ENCODE measurements around the gene AUTS2. TPM values are rescaled to one million over a fixed set of nuclear protein-coding genes. Genes with fewer than 3 reads are reported as not detected.

Gene AUTS2
- polyA plus RNA-seq, 6 donors from 2014 or later, result 8.8 to 28.0 (median 20.9) TPM

DNA sequence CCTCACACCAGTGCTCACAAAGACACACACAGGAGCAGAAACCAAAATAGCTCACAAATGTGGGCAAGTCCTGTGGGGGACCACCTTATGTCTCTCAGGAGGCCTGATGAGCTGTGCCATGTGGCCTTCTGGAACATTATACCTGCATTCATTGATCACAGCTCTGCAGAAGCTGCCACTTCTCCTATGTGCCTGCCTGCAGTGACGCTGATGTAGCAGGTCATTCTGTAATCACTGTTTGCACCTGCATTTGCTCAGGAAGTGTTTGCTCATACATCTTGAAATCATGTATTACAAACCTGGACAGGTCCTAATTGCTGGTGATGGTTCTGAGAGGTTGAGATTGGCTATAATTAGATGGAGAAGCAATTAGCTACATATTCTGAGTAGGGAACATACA, 310.2 kb downstream of the AUTS2 start:
- ATAC-seq (ENCODE audit: low read depth in 2 of 2), result no peak
- peaks cover 31 to 60% (median 51%) of the 10 kb centered on the region in 3 donors for H3K4me1 Mint-ChIP-seq

DNA sequence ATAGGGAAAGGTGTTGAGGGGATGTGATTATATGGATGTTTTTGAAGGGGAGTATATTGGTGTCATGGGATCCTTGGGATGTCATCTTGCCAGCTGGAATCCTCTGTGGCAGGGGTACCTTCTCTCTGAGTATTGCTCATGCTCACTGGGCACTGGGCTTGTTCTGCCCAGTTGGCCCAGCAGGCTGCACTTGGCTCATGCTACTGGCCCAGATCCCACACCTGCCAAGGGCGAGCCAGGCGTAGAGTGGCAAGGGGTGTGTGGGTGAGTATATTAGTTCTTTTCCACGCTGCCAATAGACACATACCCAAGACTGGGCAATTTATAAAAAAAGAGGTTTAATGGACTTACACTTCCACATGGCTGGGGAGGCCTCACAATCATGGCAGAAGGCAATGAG, 311.9 kb downstream of the AUTS2 start:
- peaks cover 31 to 63% (median 49%) of the 10 kb centered on the region in 3 donors for H3K4me1 Mint-ChIP-seq
- no peak overlapping the region for H3K4me3 Mint-ChIP-seq
- H3K27me3 Mint-ChIP-seq, result no peaks in the 10 kb centered on the region
- peak overlapping the region in 1 of 6 donors; percentile 47 for H3K27ac Mint-ChIP-seq
- H3K9me3 Mint-ChIP-seq, result peaks cover 0 to 15% (median 9%) of the 10 kb centered on the region in 7 donors
- no peak for ATAC-seq (ENCODE audit: low read depth in 2 of 2)
- peaks cover 0 to 4% of the 10 kb centered on the region in 2 donors for H3K36me3 Mint-ChIP-seq
- DNase-seq, result no peak

More for the DNA sequence above, 310.2 kb downstream of the AUTS2 start:
- no peaks in the 10 kb centered on the region for H3K27me3 Mint-ChIP-seq
- no peak for DNase-seq
- no peak overlapping the region for H3K27ac Mint-ChIP-seq
- peaks cover 0 to 15% (median 9%) of the 10 kb centered on the region in 7 donors for H3K9me3 Mint-ChIP-seq
- peaks cover 0 to 4% of the 10 kb centered on the region in 2 donors for H3K36me3 Mint-ChIP-seq
- peak overlapping the region in 1 of 8 donors; percentile 3 for H3K4me3 Mint-ChIP-seq

DNA sequence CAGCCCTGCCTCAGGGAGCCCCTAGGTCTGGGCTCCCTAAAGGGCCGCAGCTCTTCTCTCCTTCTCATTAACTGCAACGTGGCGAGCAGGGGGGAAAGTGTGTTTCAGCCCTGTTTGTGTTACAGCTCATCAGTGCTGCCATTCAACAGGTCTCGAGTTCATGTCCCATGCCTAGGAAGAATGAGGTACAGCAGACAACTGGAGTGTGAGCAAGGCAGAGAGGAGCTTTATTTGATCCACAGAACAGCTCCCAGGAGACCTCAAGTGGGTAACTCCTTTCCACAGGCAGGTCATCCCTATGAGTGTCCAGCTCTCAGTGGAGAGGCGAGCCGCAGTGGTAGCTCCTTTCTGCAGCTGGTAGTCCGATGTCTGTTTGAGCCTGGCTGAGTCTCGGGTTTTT, 313.1 kb downstream of the AUTS2 start:
- no peak for DNase-seq
- Mint-ChIP-seq H3K36me3 (peaks cover 0 to 4% of the 10 kb centered on the region in 2 donors), H3K27me3 (no peaks in the 10 kb centered on the region), H3K4me1 (peaks cover 19 to 54% (median 39%) of the 10 kb centered on the region in 3 donors), H3K4me3 (no peak overlapping the region), H3K9me3 (peaks cover 0 to 15% (median 9%) of the 10 kb centered on the region in 7 donors), H3K27ac (no peak overlapping the region)
- no peak for ATAC-seq (ENCODE audit: low read depth in 2 of 2)

DNA sequence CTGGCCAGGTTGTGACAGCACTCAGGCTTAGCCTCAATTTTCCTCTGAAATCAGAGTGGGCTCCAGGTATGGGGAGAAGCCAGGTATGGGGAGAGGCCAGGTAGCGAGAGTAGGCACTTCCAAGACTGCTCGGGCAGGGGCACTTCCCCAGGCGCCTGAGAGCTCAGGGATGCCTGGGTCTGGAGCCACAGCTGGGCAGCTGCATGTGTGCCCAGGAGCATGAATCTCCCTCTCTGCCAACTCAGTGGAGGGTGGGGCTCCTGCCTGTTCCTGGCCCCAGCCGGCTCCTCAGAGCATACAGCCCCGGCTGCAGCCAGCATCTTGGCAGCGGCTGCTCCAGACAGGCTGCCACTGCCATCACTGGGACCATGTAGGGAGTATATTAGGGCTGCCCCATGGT, 313.9 kb downstream of the AUTS2 start:
- peaks cover 11 to 52% (median 38%) of the 10 kb centered on the region in 3 donors for H3K4me1 Mint-ChIP-seq
- DNase-seq (no peak), ATAC-seq (ENCODE audit: low read depth in 2 of 2) (no peak)
- H3K4me3 Mint-ChIP-seq, result no peak overlapping the region
- peaks cover 0 to 15% (median 9%) of the 10 kb centered on the region in 7 donors for H3K9me3 Mint-ChIP-seq
- H3K27me3 Mint-ChIP-seq, result no peaks in the 10 kb centered on the region
- H3K27ac Mint-ChIP-seq, result peak overlapping the region in 1 of 6 donors; percentile 11
- peaks cover 0 to 4% of the 10 kb centered on the region in 2 donors for H3K36me3 Mint-ChIP-seq

DNA sequence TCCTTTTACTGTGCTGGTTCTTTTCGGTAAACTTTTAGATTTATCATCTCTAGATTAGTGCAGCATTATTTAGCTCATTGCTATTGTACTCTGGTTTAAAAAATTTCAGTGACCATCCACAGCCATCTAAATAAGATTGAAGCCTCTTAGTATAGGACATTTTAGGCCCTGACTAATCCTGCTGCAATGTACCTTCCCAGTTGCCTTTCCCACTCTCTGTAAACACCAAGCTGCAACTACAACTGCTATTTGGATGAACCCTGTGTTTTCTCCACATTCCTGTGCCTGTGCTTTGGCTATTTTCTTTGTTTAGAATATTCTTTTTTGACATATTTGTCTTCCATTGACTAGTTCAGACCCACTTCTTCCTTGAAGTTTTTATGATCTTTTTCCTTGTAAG, 314.6 kb downstream of the AUTS2 start:
- Mint-ChIP-seq H3K4me3 (no peak overlapping the region), H3K4me1 (peaks cover 6 to 53% (median 33%) of the 10 kb centered on the region in 3 donors), H3K36me3 (peaks cover 0 to 4% of the 10 kb centered on the region in 2 donors), H3K27ac (no peak overlapping the region), H3K9me3 (peaks cover 0 to 15% (median 9%) of the 10 kb centered on the region in 7 donors), H3K27me3 (no peaks in the 10 kb centered on the region)
- DNase-seq (no peak), ATAC-seq (ENCODE audit: low read depth in 2 of 2) (no peak)

DNA sequence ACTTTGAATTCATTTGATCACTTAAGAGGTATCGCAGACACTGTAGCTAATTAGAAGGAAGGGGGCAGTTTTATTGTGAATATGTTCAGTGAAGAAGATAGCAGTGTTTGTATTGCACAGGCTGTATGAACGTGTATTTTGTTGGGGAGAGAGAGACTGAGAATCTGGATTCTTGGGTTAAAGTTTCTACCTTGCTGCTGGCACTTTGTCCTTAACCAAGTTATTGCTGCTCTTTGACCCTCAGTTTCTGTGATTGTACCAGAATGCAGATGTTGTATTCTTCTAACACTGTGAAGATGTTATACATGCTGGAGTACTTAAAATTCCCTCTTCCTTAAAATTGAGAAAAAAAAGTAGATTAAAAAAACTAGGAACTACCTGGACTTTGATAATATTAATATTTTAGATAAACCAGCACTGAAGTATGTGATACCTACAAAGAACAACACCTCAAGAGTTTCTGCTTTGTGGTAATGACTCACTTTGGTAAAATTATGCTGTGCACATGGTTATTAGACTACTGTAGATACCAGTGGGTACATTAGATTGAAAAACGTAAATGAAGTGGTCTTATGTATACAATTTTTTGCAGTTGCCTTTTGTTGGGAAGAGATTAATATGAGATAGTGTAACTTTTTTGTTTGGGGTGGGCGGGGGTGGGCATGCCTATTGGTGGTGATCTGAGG, 321.3 kb downstream of the AUTS2 start:
- ATAC-seq (ENCODE audit: low read depth in 2 of 2) (no peak), DNase-seq (no peak)
- Mint-ChIP-seq H3K27ac (no peak overlapping the region), H3K4me1 (peaks cover 0 to 30% (median 5%) of the 10 kb centered on the region in 3 donors), H3K36me3 (peaks cover 0 to 4% of the 10 kb centered on the region in 2 donors), H3K9me3 (peaks cover 0 to 2% (median 0%) of the 10 kb centered on the region in 7 donors), H3K4me3 (no peak overlapping the region), H3K27me3 (no peaks in the 10 kb centered on the region)

DNA sequence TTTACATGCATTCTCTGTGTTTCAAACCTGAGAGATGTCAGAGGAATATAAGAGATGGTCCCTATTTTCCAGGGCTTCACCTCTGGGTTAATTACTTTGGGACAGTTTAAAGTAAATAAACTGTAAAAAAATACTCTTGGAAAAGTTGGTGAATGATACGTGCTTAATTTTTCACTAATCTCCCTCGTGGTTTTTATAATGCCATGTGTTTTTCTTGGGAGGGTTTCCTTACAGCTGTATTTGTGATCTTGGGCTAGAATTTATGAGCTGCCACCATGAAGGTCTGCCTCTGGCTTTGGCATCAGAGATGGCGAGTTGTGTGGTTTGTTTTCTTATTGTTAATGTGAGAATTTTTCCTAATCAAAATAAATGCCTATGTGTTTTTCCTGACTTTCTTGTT, 322.5 kb downstream of the AUTS2 start:
- Mint-ChIP-seq H3K4me1 (peaks cover 0 to 28% (median 5%) of the 10 kb centered on the region in 3 donors), H3K9me3 (peaks cover 0 to 14% (median 7%) of the 10 kb centered on the region in 7 donors), H3K4me3 (no peak overlapping the region), H3K27me3 (no peaks in the 10 kb centered on the region), H3K36me3 (peaks cover 0 to 13% of the 10 kb centered on the region in 2 donors), H3K27ac (peak overlapping the region in 1 of 6 donors; percentile 6)
- ATAC-seq (ENCODE audit: low read depth in 2 of 2), result no peak
- DNase-seq, result no peak

DNA sequence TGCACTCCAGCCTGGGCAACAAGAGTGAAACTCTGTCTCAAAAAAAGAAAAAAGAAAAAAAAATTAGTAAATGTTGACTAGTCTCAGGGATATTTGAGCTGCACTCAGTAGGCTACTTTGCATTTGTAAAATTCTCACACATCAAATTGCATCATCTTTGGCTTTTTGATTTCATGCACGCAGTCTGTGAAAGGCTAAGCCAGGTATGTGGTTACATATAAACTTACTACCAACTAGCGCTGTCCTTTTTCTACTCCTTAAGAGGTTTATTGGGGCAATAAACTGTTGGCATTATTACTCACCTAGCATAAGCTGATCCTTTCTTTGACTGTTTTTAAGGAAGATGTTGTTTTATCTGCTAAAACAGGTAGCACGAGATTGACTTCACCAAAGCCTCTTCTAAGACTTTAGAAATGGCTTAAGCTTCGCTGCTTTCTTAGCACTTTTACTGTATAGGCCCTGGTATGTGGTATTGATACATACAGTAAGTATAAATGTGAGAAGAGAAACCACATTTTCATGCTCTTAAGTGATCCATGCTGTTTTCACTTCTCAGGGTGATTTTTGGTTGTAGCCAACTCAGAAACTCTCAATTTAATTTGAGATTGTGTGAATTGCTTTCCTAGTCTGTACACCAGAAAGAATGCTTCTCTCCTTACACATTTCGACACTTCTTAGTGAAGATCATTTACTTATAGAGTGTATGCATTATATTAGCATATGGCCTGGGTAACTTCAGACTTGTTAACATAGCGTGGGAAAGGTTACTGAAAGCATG, 323.9 kb downstream of the AUTS2 start:
- peaks cover 0 to 14% (median 8%) of the 10 kb centered on the region in 7 donors for H3K9me3 Mint-ChIP-seq
- ATAC-seq (ENCODE audit: low read depth in 2 of 2) (no peak), DNase-seq (no peak)
- H3K4me3 Mint-ChIP-seq, result no peak overlapping the region
- peaks cover 0 to 25% (median 0%) of the 10 kb centered on the region in 3 donors for H3K4me1 Mint-ChIP-seq
- H3K27me3 Mint-ChIP-seq, result no peaks in the 10 kb centered on the region
- peak overlapping the region in 2 of 6 donors; percentile 24 to 40 for H3K27ac Mint-ChIP-seq
- H3K36me3 Mint-ChIP-seq, result peaks cover 0 to 13% of the 10 kb centered on the region in 2 donors

DNA sequence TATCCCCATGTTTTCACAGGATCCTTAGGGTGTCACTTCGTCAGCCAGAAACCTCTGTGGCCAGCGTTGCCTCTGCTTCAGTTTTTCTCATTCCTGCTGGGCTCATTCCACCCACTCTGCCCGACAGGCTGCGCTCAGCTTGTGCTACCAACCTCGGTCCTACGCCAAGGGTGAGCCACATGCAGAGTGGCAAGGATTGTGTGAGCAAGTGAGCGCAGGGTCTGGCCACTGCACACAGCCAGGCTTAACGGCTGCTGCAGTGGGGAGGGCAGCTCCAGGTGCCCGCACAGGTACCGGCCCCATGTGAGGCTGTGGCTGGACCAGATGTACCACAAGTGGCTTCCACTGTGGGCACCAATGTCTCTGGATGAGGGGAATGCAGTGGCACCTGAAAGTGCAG, 329.2 kb downstream of the AUTS2 start:
- Mint-ChIP-seq H3K9me3 (peaks cover 0 to 14% (median 8%) of the 10 kb centered on the region in 7 donors), H3K4me1 (peaks cover 0 to 21% (median 12%) of the 10 kb centered on the region in 3 donors), H3K27me3 (no peaks in the 10 kb centered on the region), H3K27ac (no peak overlapping the region), H3K36me3 (peaks cover 0 to 13% of the 10 kb centered on the region in 2 donors), H3K4me3 (no peak overlapping the region)
- DNase-seq (no peak), ATAC-seq (ENCODE audit: low read depth in 2 of 2) (no peak)

DNA sequence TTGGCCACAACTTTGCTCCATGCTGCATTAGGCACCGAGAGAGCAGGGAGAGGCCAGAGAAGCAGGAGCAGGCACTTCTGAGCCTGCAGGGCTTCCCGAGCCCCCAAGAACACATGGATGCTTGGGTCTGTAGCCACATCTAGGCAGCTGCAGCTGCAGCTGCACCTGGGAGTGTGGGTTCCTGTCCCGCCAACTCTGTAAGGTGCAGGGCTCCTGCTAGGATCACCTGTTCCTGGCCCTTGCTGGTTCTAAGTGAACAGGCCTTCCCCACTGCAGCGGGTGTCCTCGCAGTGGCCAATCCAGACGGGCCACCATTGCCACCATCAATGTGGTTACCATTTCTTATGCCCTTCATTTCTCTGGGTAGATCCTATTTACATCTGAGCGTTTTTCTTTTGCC, 330.3 kb downstream of the AUTS2 start:
- no peak overlapping the region for H3K27ac Mint-ChIP-seq
- DNase-seq (no peak), ATAC-seq (ENCODE audit: low read depth in 2 of 2) (no peak)
- no peaks in the 10 kb centered on the region for H3K27me3 Mint-ChIP-seq
- peaks cover 0 to 18% (median 12%) of the 10 kb centered on the region in 3 donors for H3K4me1 Mint-ChIP-seq
- H3K9me3 Mint-ChIP-seq, result peaks cover 0 to 14% (median 8%) of the 10 kb centered on the region in 7 donors
- H3K4me3 Mint-ChIP-seq, result no peak overlapping the region
- peaks cover 0 to 13% of the 10 kb centered on the region in 2 donors for H3K36me3 Mint-ChIP-seq

DNA sequence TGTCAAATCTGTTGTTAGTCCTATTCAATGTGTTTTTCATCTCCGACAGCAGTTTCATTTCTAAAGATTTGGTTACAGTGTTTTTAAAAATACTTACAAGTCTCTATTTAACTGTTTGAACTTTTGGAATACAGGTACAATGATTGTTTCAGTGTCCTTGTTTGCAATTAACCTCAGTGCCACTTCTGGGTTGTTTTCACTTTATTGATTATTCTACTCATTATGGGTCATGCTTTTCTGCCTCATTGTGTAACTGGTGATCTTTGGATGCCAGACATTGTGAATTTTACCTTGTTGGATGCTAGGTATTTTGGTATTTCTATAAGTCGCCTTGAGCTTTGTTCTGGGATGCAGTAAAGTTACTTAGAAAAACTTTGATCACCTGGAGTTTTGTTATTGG, 331.3 kb downstream of the AUTS2 start:
- ATAC-seq (ENCODE audit: low read depth in 2 of 2) (no peak), DNase-seq (no peak)
- no peaks in the 10 kb centered on the region for H3K27me3 Mint-ChIP-seq
- no peak overlapping the region for H3K4me3 Mint-ChIP-seq
- peaks cover 0 to 21% (median 12%) of the 10 kb centered on the region in 3 donors for H3K4me1 Mint-ChIP-seq
- H3K9me3 Mint-ChIP-seq, result peaks cover 0 to 12% (median 8%) of the 10 kb centered on the region in 7 donors
- peaks cover 0 to 9% of the 10 kb centered on the region in 2 donors for H3K36me3 Mint-ChIP-seq
- no peak overlapping the region for H3K27ac Mint-ChIP-seq

DNA sequence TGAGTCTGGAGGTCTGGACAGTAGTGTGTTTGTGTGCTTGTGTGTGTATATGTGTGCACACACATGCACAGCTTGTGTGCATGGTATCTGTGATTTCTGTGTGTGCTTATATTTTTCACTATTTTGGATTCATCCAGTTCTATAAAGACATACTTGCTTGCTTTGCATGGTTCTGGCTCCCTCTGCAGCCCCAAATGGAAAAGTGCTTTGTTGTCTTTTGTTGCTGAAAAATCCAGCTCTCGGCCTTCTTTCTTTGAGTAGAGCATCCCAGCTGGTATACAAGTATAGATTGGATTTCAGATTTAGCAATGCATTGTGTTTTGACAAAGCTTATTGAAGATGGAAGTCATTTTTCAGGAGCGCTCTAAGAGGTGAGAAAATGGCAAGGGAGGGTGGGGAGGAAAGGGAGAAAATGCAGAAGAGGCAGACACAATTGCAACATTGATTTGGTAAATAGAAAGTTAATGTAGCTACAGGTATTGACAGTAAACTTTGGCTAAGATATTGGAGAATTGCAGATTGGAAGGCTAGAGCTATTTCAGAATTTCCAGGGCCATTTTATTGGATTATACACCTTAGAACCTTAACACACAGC, 333.9 kb downstream of the AUTS2 start:
- H3K36me3 Mint-ChIP-seq, result no peaks in the 10 kb centered on the region
- peaks cover 3 to 26% (median 21%) of the 10 kb centered on the region in 3 donors for H3K4me1 Mint-ChIP-seq
- no peak overlapping the region for H3K4me3 Mint-ChIP-seq
- DNase-seq, result peak; percentile 9
- no peaks in the 10 kb centered on the region for H3K9me3 Mint-ChIP-seq
- ATAC-seq (ENCODE audit: low read depth in 2 of 2), result no peak
- no peaks in the 10 kb centered on the region for H3K27me3 Mint-ChIP-seq
- no peak overlapping the region for H3K27ac Mint-ChIP-seq

DNA sequence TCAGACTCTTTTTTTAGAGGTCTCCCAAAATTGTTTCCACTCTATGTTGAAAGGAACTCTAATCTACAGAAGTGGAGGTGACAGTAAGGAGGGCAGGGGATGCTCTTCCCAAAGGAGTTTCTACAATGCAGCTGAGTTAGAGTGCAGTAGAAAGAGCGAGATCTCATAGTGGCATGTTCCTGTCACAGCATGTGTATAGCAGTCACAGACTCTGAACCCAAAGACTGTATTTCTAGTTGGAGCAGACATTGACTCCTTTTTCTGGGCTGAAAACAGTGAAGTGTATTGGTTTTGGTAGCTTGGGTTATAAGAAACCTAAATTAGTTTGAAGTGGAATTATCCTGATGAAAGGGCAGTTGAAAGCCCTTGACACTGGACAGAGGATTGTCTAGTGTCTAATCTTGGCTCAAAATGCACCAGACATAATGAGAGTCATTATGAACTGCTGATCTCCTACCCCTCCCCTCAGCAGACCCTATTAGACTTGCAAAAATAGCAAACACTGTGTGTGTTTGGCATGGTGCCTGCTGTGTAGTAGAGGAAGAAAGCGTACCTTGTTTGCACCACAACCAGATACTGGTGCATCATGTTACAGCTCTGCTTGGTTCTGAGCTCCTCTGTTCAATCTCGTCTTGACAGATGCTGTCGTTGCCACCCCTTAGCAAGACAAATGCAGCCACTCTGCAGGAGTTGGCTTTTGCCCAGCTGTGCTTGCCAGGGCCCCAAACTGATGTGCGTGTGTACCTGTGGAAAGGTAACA, 336.0 kb downstream of the AUTS2 start:
- H3K27me3 Mint-ChIP-seq, result no peaks in the 10 kb centered on the region
- no peaks in the 10 kb centered on the region for H3K36me3 Mint-ChIP-seq
- H3K4me3 Mint-ChIP-seq, result no peak overlapping the region
- no peak for DNase-seq
- peaks cover 3 to 19% (median 15%) of the 10 kb centered on the region in 3 donors for H3K4me1 Mint-ChIP-seq
- H3K27ac Mint-ChIP-seq, result peak overlapping the region in 2 of 6 donors; percentile 4 to 39
- no peaks in the 10 kb centered on the region for H3K9me3 Mint-ChIP-seq
- ATAC-seq (ENCODE audit: low read depth in 2 of 2), result no peak

Data from naive B cell (primary cell).